Skin of body (tissue), 2 donors: ENCODE data around the gene LBHD2. TPM values are rescaled to one million over a fixed set of nuclear protein-coding genes. Genes with fewer than 3 reads are reported as not detected.
A peak's percentile ranks its signal among the peaks of the same experiment; 100 is the strongest.

Source experiments
- DNase-seq: peaks from one replicate; lab custom pipeline; 2025; lab: John Stamatoyannopoulos, UW
- total RNA-seq: library from RNA; depleted of rRNA; stranded (reverse); fragments of >200 nt; gene quantifications from one replicate; pipeline ENCODE4 v1.2.3, GENCODE V29; 2014

LBHD2 gene
- total RNA-seq, 1 donor from 2014 or later, result not detected

DNA sequence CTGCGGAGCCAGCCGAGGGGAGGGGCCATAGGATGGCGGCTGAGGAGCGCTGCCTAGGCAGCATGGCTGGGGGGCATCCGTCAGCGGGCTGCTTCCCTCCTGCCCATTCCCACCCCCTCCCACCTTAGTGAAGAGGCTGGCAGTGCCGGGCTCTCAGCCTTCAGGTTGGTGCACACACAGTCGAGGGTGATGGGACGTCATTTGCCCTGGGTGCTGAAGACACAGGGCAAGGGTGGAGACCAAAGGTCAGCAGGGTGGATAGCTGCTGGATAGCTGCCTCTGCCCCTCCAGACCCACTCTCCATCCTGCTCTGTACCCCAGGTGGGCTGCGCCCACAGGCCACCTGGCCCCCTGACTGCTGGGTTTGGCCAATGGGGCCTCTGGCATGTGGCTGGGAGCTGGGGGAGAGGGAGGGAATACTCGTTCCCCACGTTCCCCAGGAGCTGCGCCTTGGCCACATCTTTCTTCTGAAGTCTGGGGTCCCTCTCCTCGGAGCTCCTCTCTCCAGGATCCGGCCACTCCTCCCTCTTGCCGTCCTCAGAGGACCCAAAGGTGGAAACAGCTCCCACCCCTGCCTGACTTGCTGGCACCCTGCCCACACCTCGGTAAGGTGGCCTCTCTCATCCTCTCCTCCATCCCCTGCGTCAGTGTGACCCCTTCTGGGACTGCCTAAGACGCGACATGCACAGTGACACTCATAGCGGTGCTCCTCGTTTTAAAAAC lies 15.5 kb upstream of the LBHD2 start:
- DNase-seq, result no peak

GRCh38 chr14:103070263-103070885 lies 13.6 kb upstream of the LBHD2 start:
- DNase-seq, result no peak

DNA sequence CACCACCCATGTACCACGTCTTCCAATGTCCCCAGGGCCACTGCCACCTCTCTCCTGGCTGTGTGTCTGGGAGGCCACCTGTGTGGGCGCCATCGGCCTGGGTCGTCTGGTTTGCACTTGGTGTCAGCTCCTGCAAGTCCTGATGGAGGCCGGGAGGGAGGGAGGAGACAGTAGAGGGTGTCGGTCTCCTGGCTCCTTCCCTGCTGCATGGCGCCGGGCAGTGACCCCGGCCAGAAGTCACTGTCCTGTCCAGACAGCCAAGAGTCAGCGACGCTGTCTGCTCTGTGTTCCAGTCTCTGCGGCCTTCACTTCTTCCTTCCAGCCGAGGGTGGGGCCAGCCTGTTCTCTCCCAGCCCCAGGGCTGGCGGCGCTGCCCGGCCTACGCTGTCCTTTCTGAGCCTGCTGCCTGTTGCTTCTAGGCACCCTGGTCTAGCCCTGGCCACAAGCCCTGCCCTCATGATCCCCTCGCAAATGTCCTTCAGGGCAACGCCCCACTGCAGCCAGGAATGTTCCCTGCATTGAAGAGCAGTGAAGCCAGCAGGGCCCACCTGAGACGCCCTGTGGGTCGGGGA lies 13.0 kb upstream of the LBHD2 start:
- no peak for DNase-seq

DNA sequence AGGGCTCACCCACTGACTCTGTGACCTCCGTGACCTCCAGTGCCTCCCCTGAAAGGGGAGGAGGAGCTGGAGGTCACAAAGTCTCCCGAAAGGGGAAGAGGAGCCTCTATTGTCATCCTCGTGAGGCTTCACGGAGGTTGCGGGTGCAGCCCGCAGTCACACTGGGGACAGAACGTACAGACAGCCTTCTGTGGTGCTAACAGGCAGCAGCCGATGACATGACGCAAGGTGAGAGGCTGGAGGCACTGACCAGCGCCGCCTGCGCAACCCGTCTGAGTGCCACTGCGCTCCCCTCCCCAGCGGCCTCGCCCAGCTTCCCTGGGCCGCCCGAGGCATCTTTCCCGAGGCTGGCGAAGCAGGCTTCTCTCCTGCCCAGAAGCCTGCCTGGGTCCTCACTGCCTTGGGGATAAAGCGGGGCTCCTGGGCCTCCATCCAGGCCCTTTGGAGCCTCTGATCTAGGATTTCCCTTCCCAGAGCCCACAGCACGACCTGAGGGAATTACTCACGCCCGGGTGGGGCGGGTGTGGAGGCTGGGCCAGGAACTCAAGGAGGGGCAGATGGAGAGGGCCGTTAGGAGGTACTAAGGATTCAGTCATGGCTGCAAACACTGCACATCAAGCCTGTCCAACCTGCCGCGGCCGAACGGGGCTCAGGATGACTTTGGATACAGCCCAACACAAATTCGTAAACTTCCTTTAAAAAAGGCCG lies 12.3 kb upstream of the LBHD2 start:
- no peak for DNase-seq

DNA sequence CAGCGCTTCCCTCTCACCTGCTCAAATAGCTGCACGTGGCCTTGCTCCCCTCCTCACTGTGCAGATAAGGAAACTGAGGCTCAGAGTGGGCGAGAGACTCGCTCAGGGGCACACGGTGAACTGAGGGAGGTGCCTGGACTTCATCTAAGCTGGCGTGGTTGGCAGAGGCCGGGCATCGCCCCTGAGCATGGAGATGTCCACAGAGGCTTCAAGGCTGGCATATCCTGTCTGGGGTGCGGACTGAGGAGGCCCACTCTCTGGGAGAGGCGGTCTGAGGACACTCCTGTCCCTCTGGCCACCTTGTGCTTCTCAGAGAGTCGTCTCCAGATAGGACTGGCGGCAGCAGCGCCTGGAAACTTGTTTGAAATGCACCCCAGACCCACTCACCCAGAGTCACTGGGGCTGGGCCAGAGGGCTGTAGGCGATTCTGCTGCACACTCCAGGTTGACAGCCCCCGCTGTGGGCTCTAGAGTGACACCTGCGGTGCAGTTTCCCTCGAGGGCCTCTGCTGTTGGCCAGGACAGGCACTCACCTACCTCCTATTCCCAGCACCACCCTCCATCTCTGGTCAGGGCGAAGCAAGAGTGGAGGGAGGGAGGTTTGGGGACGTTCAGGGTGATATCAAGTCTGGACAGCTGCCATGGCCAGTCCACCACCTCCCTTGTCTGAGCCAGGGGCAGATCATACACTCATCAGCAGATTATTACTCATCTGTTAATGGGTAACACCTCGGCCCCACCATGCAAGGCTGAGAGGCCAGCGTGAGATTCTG lies 11.2 kb upstream of the LBHD2 start:
- DNase-seq, result no peak

- DNase-seq, result no peak
Observed at GRCh38 chr14:103073367-103073875, 10.6 kb upstream of the LBHD2 start.

DNA sequence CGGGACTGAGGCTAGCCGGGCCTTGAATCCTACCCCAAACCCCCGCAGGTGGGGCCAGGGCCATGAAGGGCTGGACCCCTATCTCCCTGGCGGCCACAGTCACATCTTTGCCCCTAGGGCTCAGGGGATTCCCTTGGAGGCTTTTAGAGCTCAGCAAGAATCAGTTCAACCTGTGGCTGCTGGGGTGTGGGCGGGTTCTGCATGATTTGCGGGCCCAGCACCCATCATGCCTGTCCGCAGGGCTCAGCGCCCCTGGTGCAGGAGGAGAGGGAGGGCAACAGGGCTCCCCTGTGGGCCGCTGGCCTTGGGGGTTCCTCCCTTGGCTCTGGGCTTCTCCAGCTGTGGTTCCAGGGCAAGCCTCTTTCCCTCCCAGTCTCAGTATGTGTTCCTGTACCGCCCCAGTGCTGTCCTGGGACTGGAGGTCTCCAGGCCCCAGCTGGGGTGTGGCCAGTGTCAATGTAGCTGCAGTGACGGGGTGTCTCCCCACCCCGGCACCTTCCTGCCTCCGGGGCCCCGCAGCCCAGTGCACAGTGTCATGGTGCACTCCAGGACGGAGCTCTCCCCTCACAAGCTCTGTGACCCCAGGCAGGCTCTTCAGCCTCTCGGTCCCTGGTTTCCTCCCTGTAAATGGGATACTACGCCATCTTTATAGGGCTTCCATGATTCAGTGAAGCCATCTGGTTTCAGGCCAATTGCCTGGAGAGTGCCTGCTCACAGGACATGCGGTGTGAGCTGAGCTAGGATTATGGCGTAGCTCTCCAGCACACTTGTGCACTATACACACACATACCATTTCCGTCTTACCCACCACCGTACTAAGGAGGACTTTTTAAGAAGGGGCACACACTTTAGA lies 9.9 kb upstream of the LBHD2 start:
- no peak for DNase-seq

DNA sequence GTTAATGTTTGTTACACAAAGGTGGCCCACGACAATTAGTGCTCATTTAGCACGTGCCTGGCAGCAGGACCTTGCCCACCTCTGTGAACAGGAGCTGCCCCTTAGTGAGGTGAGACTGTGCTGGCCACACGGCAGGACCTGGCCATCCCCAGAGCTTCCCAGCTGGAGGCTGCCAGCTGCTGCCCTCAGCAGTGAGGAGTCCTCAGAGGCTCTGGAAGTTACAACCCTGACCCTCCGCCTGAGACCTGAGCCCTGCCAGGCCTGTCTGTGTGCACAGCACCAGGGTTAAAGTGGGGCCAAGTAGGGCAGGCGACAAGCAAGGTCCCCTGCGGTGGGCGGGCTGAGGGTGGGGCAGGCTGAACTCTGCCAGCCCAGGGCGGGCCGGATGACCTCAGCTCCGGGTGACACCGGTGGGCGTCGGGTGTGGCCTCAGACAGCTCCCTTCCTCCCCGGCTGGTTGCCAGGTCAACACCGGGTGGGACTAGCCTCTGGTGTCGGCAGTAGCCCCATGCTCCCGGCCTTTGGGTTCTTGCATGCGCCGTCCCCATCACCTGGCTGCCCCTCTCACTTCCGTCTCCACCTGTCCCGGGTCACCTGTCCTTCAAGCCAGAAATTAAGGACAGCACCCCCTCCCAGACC lies 9.2 kb upstream of the LBHD2 start:
- no peak for DNase-seq

DNA sequence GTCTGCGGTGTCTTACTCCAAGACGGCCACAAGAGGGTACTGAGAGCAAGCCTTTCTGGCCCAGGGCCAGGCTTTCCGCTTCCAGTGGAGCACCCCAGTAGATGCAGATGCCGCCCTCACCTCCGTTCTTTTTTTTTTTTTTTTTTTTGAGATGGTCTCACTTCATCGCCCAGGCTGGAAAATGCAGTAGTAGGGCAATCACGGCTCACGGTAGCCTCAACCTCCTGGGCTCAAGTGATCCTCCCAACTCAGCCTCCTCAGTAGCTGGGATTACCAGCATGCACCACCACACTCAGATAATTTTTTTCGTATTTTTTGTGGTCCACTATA lies 5.6 kb upstream of the LBHD2 start:
- peak; percentile 61 for DNase-seq

DNA sequence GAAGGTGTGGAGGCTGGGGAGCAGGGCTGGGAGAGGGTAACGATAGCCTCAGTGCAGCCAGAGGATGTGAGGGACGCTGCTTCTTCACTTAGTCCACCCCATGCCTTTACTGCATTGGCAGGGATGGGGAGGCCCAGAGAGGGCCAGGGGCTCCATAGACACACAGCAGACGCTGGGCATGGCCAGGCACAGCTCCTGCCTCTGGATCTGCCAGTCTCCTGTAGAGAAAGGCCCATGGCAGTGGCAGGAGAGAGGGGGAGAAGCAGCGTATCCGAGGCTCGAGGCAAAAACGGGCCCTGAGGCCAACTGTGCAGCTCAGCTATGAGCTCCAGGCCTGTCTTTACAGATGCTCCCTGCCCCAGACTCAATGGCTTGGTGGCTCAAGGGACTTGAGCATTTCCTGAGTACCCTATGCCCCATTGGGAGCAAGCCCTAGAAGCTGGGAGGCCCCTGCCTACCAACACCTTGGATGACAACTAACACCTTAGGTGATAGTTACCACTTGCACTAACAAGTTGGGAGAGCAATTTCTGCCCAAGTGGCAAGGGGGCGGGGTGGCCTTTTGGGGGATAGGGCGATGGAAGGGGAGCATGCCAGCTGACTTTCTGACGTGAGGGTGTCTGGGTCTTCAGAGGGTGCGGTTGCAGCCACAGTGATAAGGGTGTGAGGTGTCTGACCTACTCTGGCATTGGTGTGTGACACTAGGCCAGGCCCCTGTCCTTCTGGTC lies 5.0 kb upstream of the LBHD2 start:
- DNase-seq, result no peak

GRCh38 chr14:103081951-103082350 lies 2.1 kb upstream of the LBHD2 start:
- no peak for DNase-seq

GRCh38 chr14:103085106-103086091 lies 1.4 kb downstream of the LBHD2 start:
- DNase-seq, result no peak

DNA sequence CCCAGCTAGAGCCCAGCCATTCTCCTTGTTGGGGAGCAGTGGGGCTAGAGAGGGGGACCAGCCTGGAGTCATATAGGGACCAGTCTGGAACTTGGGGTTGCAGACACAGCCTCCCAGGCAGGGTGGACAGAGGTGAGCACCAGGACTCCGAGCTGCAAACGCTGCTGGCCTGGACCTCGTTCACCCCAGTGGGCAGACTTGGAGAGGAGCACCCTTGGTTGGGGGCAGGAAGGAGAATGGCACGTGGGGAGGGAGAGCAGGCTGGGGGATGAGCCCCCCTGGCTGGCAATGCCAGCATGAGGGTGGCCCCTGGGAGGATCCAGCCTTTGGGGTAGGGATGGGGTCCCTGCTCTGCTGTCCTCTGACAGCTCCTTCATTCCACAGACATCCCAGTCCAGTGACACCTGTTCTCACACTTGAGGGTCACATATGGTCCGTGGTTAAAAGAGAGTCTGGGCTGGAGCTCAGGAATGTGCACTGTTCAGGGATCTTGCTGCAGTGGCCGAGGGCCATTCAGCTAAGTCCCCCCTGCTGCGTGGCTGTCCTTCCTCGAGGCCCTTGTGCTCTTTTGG lies 2.8 kb downstream of the LBHD2 start:
- no peak for DNase-seq

DNA sequence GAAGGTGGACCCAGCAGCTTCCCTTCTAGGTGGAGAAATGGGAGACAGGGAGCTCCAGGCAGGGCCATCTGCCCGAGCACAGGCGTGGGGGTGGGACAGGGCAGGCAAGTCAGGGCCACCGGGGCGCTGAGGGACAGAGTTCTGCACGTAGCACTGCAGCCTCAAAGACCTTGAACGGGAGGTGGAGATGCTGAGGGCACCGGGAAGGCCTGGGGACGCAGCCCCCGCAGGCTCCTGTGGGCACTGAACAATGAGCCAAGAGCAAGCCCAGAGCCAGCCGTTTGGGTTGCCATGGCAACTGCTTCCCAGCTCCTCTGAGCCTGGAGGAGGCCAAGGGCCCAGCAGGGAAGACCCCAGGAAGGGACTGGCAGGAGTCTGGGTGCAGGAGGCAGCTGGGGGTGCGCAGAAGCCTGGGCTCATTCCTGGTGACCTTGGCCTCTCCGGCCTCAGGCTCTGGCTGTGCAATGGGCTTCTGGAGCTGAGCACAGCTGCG lies 3.4 kb downstream of the LBHD2 start:
- DNase-seq, result no peak

DNA sequence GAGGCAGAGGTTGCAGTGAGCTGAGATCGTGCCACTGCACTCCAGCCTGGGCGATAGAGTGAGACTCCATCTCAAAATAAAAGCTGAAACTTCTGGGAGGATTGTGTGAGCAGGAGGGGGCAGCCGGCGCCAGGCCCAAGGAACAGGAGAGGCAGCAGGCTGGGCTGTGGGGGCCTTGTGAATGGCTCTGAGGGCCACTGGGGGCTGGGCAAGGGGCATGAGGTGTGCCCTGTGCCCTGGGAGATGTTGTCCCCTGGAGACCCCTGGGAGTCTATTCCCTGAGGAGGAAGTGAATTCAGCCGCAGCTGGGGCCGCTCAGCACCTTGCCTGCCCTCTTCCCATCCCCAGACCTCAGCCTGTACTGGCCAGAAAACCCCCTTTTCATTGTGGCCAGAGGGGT lies 4.9 kb downstream of the LBHD2 start:
- DNase-seq, result no peak

- no peak for DNase-seq
Observed at GRCh38 chr14:103089386-103090335, 5.7 kb downstream of the LBHD2 start.
